NCI-H524 (cell line): ENCODE measurements around the gene THOP1.

Source experiments
- DNase-seq, 2 experiments: peaks; one replicate each; lab custom pipeline; 2025; lab: John Stamatoyannopoulos, UW

Gene THOP1

GRCh38 chr19:2804156-2805004, 19.1 kb downstream of the THOP1 start:
- DNase-seq, result no peak

GRCh38 chr19:2805261-2805900, 20.1 kb downstream of the THOP1 start:
- no peak for DNase-seq

- no peak for DNase-seq
Observed at GRCh38 chr19:2805991-2806649, 20.8 kb downstream of the THOP1 start.

- no peak for DNase-seq
Observed at GRCh38 chr19:2806736-2807378, 21.6 kb downstream of the THOP1 start.

GRCh38 chr19:2807379-2808128, 22.3 kb downstream of the THOP1 start:
- no peak for DNase-seq

- DNase-seq, result no peak
Observed at GRCh38 chr19:2808129-2808941, 23.0 kb downstream of the THOP1 start.

- no peak for DNase-seq
Observed at GRCh38 chr19:2809387-2810140, 24.3 kb downstream of the THOP1 start.

- no peak for DNase-seq
Observed at GRCh38 chr19:2810141-2811091, 25.1 kb downstream of the THOP1 start.

- no peak for DNase-seq
Observed at GRCh38 chr19:2811221-2811722, 26.0 kb downstream of the THOP1 start.

GRCh38 chr19:2811735-2812413, 26.6 kb downstream of the THOP1 start:
- no peak for DNase-seq

GRCh38 chr19:2812414-2813234, 27.3 kb downstream of the THOP1 start:
- DNase-seq, result no peak

- DNase-seq, result no peak
Observed at GRCh38 chr19:2813235-2814160, 28.2 kb downstream of the THOP1 start.

GRCh38 chr19:2814426-2814825, 29.1 kb downstream of the THOP1 start:
- no peak for DNase-seq

GRCh38 chr19:2815191-2815614, 29.9 kb downstream of the THOP1 start:
- DNase-seq, result no peak

GRCh38 chr19:2815923-2816322, 30.6 kb downstream of the THOP1 start:
- DNase-seq, result no peak

- DNase-seq, result no peak
Observed at GRCh38 chr19:2816641-2817040, 31.3 kb downstream of the THOP1 start.
